ENCODE measurements around the gene EPB41L4A.

DNA sequence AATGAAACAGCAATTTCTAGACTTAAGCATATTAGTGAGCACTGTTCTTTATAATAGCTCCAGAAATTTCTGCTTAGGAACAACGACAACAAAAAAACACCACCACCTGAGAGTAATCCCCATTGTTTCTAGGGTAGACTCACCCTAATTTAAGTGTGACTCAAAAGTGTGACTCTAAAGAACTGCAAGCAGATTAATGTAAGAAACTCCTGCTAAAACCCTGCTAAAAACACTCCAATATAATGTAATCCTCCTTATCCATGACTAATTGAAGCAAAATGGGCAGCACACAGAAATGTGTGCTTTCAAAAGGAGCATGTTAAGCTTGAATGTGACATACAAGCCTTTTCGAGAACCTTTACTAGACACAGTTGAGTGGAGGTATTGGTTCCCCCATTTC lies 296.0 kb downstream of the EPB41L4A start:
- TF ChIP-seq, protein P1, sequence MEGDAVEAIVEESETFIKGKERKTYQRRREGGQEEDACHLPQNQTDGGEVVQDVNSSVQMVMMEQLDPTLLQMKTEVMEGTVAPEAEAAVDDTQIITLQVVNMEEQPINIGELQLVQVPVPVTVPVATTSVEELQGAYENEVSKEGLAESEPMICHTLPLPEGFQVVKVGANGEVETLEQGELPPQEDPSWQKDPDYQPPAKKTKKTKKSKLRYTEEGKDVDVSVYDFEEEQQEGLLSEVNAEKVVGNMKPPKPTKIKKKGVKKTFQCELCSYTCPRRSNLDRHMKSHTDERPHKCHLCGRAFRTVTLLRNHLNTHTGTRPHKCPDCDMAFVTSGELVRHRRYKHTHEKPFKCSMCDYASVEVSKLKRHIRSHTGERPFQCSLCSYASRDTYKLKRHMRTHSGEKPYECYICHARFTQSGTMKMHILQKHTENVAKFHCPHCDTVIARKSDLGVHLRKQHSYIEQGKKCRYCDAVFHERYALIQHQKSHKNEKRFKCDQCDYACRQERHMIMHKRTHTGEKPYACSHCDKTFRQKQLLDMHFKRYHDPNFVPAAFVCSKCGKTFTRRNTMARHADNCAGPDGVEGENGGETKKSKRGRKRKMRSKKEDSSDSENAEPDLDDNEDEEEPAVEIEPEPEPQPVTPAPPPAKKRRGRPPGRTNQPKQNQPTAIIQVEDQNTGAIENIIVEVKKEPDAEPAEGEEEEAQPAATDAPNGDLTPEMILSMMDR (IDR thresholded peaks at IDR 0.05) = no peak
- TF ChIP-seq POLR2A (IDR thresholded peaks at IDR 0.05) = no peak

Measured in lower leg skin (tissue), 3 donors.